Measurements from ENCODE around the gene DNASE1L3.

- TF ChIP-seq POLR2A (IDR thresholded peaks at IDR 0.05) (no peak), POLR2AphosphoS5 (IDR thresholded peaks at IDR 0.05) (no peak)
- TF ChIP-seq, protein P1, sequence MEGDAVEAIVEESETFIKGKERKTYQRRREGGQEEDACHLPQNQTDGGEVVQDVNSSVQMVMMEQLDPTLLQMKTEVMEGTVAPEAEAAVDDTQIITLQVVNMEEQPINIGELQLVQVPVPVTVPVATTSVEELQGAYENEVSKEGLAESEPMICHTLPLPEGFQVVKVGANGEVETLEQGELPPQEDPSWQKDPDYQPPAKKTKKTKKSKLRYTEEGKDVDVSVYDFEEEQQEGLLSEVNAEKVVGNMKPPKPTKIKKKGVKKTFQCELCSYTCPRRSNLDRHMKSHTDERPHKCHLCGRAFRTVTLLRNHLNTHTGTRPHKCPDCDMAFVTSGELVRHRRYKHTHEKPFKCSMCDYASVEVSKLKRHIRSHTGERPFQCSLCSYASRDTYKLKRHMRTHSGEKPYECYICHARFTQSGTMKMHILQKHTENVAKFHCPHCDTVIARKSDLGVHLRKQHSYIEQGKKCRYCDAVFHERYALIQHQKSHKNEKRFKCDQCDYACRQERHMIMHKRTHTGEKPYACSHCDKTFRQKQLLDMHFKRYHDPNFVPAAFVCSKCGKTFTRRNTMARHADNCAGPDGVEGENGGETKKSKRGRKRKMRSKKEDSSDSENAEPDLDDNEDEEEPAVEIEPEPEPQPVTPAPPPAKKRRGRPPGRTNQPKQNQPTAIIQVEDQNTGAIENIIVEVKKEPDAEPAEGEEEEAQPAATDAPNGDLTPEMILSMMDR (IDR thresholded peaks at IDR 0.05), result no peak
These were observed 20.2 kb upstream of the DNASE1L3 start for GRCh38 chr3:58230876-58231552.

Data from gastroesophageal sphincter (tissue), 3 donors.